Activated CD4-positive, alpha-beta memory T cell treated with anti-CD3 and anti-CD28 coated beads, Interleukin-2, amount 10 ng/mL, durations not matched to agents 7 days and 5 days (primary cell): ENCODE measurements around the gene FARP1. TPM values are rescaled to one million over a fixed set of nuclear protein-coding genes. Genes with fewer than 3 reads are reported as not detected.

Source experiments
- CTCF ChIA-PET: fragments of 350-600 bp; sonication (Branson Sonifier 250); formaldehyde crosslinking; loops from one replicate; lab custom pipeline; 2021; ENCODE audit warnings: antibody characterized with exemption, inconsistent platforms; lab: Charles Lee
- POLR2A ChIA-PET: fragments of 350-600 bp; sonication (Branson Sonifier 250); formaldehyde crosslinking; loops from one replicate; lab custom pipeline; 2021; ENCODE audit warnings: antibody characterized with exemption; lab: Charles Lee
- DNase-seq: peaks from one replicate; pipeline ENCODE4 v3.0.0-alpha.2; 2020
- H3K27ac Mint-ChIP-seq: one replicate; pipeline ENCODE4 v1.8.0; 2021; ENCODE audit warnings: mild to moderate bottlenecking, mixed read lengths
- H3K27me3 Mint-ChIP-seq: one replicate; pipeline ENCODE4 v1.8.0; 2021; ENCODE audit warnings: mixed read lengths
- H3K36me3 Mint-ChIP-seq: one replicate; pipeline ENCODE4 v1.8.0; 2021; ENCODE audit warnings: low read depth, mixed read lengths
- H3K4me1 Mint-ChIP-seq: one replicate; pipeline ENCODE4 v1.8.0; 2021; ENCODE audit warnings: mixed read lengths
- H3K4me3 Mint-ChIP-seq: one replicate; pipeline ENCODE4 v1.8.0; 2021; ENCODE audit warnings: mild to moderate bottlenecking, mixed read lengths
- H3K9me3 Mint-ChIP-seq: one replicate; pipeline ENCODE4 v1.8.0; 2021; ENCODE audit warnings: mixed read lengths
- total RNA-seq, 2 experiments: library from RNA; stranded (reverse); gene quantifications; one replicate each; pipeline ENCODE4 v1.2.3, GENCODE V29; 2021

Gene FARP1
- total RNA-seq, 2 experiments from 2014 or later: 0.50 to 0.75 TPM

DNA sequence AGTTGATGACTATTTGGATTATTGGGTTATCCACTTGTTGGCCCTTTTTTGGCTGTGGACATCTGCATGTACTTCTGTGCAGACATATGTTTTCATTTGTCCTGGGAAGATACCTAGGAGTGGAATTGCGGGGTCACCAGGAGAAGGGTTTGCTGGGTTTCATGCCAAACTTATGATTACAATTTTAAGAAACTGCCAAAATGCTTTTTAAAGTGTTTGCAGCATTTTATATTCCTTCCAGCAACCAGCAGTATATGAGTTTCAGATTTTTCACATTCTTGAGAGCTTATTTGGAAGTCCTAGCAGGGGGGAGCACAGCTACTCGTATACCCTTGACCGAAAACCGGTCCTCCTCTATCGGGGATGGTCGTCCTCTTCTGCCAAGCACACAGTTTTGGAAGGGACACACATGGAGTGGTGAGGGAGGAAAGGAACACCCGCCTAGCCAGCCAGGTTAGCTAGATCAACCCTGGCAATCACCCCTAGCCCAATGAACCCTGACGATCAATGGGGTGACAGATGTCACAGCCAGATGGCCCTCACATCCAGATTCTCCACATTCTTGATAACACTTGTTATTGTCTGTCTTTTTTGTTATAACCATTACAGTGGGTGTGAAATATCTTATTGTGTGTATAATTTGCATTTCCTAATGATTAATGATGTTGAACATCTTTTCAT lies 60.9 kb downstream of the FARP1 start:
- ChIA-PET POLR2A (no interaction called here), CTCF (no interaction called here)
- Mint-ChIP-seq H3K4me3 (no peak overlapping the region), H3K27me3 (peaks cover 6% of the 10 kb centered on the region), H3K4me1 (no peaks in the 10 kb centered on the region), H3K27ac (no peak overlapping the region), H3K36me3 (no peaks in the 10 kb centered on the region), H3K9me3 (peaks cover 3% of the 10 kb centered on the region)
- DNase-seq: no peak

DNA sequence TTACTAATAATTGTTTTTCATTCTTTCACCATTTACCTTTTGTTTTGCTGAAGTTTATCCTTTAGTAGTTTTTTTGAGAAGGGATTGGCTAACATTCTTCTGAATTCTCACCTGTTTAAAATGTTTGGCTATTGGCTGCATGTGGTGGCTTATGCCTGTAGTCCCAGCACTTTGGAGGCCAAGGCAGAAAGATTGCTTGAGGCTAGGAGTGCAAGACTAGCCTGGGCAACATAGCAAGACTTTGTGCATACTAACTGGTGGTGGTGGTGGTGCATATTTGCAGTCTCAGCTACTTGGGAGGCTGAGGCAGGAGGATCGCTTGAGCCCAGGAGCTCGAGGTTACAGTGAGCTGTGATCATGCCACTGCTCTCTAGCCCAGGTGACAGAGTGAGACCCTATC lies 61.7 kb downstream of the FARP1 start:
- peaks cover 3% of the 10 kb centered on the region for H3K9me3 Mint-ChIP-seq
- CTCF ChIA-PET: no interaction called here

DNA sequence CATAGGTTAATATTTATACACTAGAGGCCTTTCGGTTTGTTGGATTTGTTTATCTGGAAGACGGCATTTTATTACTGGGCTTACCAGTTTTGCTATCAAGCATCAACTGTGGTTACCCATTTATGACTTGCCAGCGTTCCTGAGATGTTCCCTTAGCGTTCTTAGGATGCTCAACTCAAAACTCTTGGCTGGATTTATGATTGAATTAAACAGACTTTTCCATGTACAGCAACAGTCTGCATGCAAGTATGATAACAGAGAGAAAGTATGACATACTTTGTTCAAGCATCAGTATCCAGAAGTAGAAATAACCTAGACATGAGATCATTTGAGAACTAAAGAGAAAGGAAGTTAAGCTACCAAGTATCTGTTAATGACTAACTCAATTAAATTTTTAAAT lies 64.1 kb downstream of the FARP1 start:
- CTCF ChIA-PET: no interaction called here
- peaks cover 3% of the 10 kb centered on the region for H3K9me3 Mint-ChIP-seq
- no peak overlapping the region for H3K27ac Mint-ChIP-seq
- peaks cover 5% of the 10 kb centered on the region for H3K27me3 Mint-ChIP-seq
- no peaks in the 10 kb centered on the region for H3K36me3 Mint-ChIP-seq
- no peak overlapping the region for H3K4me3 Mint-ChIP-seq
- no peaks in the 10 kb centered on the region for H3K4me1 Mint-ChIP-seq
- no peak for DNase-seq
- POLR2A ChIA-PET: no interaction called here

More for the DNA sequence above, 61.7 kb downstream of the FARP1 start:
- H3K4me1 Mint-ChIP-seq: no peaks in the 10 kb centered on the region
- H3K27me3 Mint-ChIP-seq: peaks cover 6% of the 10 kb centered on the region
- no peak overlapping the region for H3K27ac Mint-ChIP-seq
- H3K4me3 Mint-ChIP-seq: no peak overlapping the region
- DNase-seq: no peak
- no peaks in the 10 kb centered on the region for H3K36me3 Mint-ChIP-seq
- POLR2A ChIA-PET: no interaction called here

DNA sequence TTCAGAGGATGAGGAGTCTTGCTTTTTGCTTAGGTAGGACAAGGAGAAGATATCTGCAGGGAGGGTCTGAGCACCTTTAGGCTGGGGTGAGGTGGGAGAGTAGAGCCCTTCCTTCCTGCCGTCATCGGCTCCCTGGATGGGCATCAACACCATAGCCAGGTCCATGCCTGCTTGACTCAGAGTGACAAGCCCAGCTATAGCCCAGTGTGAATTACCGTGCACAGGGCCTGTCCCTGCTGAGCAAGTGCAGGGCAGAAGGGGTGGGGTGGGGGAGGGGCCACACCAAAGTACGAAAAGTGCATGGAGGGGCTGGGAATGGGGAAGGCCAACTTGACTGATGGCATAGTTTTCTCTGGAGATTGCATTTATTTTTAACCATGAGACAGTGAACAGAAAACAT lies 64.5 kb downstream of the FARP1 start:
- no peaks in the 10 kb centered on the region for H3K36me3 Mint-ChIP-seq
- H3K4me3 Mint-ChIP-seq: no peak overlapping the region
- peaks cover 3% of the 10 kb centered on the region for H3K9me3 Mint-ChIP-seq
- DNase-seq: no peak
- POLR2A ChIA-PET: no interaction called here
- CTCF ChIA-PET: no interaction called here
- peaks cover 4% of the 10 kb centered on the region for H3K27me3 Mint-ChIP-seq
- no peaks in the 10 kb centered on the region for H3K4me1 Mint-ChIP-seq
- no peak overlapping the region for H3K27ac Mint-ChIP-seq

DNA sequence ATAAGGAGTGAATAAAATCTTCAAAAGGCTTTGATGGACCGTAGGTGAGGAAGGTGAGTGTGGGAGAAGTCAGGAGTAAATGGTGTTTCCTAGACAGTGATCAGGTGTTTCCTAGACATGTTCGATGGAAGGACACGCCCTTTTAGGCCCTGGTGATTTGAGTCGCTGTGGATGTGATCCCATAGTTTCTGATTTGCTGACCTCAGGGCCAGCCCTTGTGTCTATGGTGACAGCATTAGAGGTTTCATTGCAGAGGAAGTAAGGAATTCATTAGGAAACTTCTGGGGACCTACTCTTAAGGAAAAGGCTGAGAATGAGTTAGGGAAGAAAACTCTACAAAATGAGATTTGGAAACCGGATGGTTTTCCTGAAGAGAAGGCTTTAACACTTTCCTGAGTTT lies 65.7 kb downstream of the FARP1 start:
- no peak overlapping the region for H3K4me3 Mint-ChIP-seq
- H3K36me3 Mint-ChIP-seq: no peaks in the 10 kb centered on the region
- peaks cover 3% of the 10 kb centered on the region for H3K9me3 Mint-ChIP-seq
- CTCF ChIA-PET: no interaction called here
- H3K27ac Mint-ChIP-seq: no peak overlapping the region
- H3K27me3 Mint-ChIP-seq: peaks cover 3% of the 10 kb centered on the region
- H3K4me1 Mint-ChIP-seq: no peaks in the 10 kb centered on the region
- no peak for DNase-seq
- POLR2A ChIA-PET: no interaction called here

DNA sequence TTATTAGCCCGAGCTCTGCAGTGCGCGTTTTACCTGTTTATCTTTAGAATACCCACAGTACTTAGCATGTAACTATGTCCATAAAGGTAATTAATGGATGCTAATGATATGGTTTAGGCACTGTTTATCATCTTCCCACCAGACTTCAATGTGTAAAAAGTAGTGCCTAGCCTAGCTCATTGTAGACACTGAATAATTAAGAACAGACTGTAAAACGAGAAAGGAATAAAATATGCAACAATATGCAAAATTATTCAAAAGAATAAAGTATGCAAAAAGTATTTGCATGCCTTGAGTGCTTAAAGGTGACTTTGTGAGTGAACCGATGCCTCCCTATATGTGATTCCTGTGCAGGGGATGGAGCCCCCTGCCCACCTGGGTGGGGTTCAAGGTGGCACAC lies 69.9 kb downstream of the FARP1 start:
- POLR2A ChIA-PET: no interaction called here
- no peak overlapping the region for H3K27ac Mint-ChIP-seq
- no peak overlapping the region for H3K4me3 Mint-ChIP-seq
- CTCF ChIA-PET: interaction anchor here (0.6 kb wide), 1 partner anchor 19 kb away, joined by 4 read pairs; no protein-coding TSS in a partner anchor
- no peak for DNase-seq
- H3K36me3 Mint-ChIP-seq: no peaks in the 10 kb centered on the region
- no peaks in the 10 kb centered on the region for H3K27me3 Mint-ChIP-seq
- H3K4me1 Mint-ChIP-seq: no peaks in the 10 kb centered on the region
- H3K9me3 Mint-ChIP-seq: peaks cover 3% of the 10 kb centered on the region

DNA sequence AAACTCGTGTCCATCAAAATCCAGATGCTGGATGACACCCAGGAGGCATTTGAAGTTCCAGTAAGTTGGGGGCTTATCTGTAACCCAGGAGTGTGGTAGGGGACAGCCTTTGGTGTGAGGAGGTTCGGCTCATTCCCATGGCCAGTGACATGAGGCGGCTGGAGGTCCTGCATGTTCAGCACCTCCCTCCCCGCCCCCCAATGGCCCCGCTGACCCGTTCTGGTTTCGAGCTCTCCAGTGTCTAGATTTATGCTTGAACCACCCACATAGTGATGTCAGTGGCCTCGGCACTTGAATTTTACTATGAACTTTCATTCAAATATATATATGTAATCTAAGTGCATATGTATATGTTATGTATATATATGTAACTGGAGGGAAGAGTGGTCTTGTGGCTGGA lies 70.5 kb downstream of the FARP1 start:
- no peak for DNase-seq
- ChIA-PET POLR2A (no interaction called here), CTCF (no interaction called here)
- Mint-ChIP-seq H3K4me3 (no peak overlapping the region), H3K27me3 (no peaks in the 10 kb centered on the region), H3K9me3 (peaks cover 3% of the 10 kb centered on the region), H3K36me3 (no peaks in the 10 kb centered on the region), H3K27ac (no peak overlapping the region), H3K4me1 (no peaks in the 10 kb centered on the region)

DNA sequence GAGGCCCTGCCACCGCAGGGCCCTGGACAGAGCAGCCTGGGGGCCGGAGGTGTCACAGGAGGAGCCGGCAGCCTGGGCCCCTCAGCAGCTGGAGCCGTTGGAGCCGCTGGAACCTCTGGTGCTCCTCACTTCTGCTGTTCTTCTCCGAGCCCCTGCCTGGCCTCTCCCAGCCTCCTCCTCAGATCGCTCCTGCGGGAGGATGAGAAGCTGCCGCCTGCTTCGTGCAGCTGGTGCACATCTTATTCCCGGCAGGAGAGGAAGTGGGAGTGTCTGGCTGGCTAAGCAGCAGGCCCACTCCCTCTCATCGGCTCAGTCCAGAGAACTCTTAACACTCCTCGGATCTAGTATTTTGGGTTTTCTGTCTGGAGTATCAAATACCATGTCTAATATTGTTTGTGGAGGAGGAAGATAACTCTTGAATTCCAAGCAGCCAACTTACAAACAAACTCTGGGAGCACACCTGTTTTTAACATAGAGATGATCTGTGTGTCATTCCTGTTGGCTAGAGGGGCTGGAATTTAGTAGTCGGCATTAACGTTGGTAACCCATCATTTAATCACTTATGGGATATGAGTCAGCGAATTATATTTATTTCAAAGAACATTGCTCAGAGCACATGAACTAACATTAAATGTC lies 71.2 kb downstream of the FARP1 start:
- CTCF ChIA-PET: no interaction called here
- H3K4me1 Mint-ChIP-seq: no peaks in the 10 kb centered on the region
- POLR2A ChIA-PET: no interaction called here
- no peak overlapping the region for H3K27ac Mint-ChIP-seq
- no peak for DNase-seq
- no peak overlapping the region for H3K4me3 Mint-ChIP-seq
- H3K27me3 Mint-ChIP-seq: peaks cover 1% of the 10 kb centered on the region
- no peaks in the 10 kb centered on the region for H3K9me3 Mint-ChIP-seq
- H3K36me3 Mint-ChIP-seq: no peaks in the 10 kb centered on the region

DNA sequence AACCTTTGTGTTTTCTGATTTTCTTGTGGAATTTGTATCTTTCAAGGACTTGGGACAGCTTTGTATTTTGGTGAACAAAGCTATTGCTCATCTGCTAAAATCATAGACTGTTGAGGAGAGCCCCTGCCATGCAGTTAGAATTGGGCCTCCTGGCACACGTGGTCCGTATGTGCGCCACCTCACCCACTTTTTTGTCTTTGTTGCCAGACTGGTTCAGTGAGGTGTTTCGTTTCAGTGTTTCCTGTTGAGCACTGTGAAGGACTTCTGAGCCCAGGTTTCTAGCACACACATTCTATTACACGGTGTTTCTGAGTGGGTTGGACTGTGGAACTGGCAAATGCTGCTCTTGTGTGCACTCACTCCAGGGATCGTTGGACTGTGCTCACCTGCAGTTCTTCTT lies 71.8 kb downstream of the FARP1 start:
- H3K4me1 Mint-ChIP-seq: no peaks in the 10 kb centered on the region
- no peaks in the 10 kb centered on the region for H3K9me3 Mint-ChIP-seq

DNA sequence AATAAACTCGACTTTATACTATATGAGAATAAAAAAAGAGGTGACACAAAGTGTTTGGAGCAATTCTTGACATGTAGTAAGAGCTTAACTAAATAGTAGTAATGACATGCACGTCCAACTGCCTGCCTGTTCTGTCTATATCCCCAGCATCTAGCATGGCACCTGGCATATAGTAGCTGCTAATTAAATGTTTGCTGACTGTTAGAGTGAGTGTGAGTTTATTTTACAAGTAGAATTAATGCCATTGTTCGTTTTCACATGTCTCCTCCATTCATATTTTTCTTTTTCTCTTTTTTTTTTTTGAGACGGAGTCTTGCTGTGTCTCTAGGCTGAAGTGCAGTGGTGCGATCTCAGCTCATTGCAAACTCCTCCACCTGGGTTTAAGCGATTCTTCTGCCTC lies 72.6 kb downstream of the FARP1 start:
- no peaks in the 10 kb centered on the region for H3K9me3 Mint-ChIP-seq
- H3K4me3 Mint-ChIP-seq: no peak overlapping the region
- no peak overlapping the region for H3K27ac Mint-ChIP-seq
- CTCF ChIA-PET: no interaction called here
- H3K36me3 Mint-ChIP-seq: no peaks in the 10 kb centered on the region
- peaks cover 1% of the 10 kb centered on the region for H3K27me3 Mint-ChIP-seq
- DNase-seq: no peak
- H3K4me1 Mint-ChIP-seq: no peaks in the 10 kb centered on the region
- POLR2A ChIA-PET: no interaction called here

More for the DNA sequence above, 71.8 kb downstream of the FARP1 start:
- Mint-ChIP-seq H3K4me3 (no peak overlapping the region), H3K27ac (no peak overlapping the region), H3K36me3 (no peaks in the 10 kb centered on the region), H3K27me3 (peaks cover 1% of the 10 kb centered on the region)
- CTCF ChIA-PET: no interaction called here
- POLR2A ChIA-PET: no interaction called here
- DNase-seq: no peak

DNA sequence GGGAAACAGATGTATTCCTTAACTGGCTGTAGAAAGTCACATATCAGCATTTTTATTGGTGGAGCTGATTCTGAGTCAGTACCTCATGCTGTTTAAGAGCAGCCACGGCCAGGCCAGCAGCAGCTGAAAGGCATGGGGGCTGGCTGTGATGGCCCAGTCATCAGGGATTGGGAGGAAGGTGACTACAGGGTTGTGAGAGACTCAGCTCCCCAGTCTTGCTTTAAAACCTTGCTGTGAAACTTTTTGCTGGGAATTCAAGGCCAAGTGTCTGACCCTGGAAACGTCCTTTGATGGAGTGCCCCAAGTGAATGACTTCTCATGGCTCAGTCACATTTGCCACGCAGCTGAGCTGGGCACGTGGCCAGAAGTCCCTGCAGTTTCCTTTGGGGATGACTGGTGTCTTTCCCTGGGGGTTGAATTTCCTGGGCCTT lies 73.3 kb downstream of the FARP1 start:
- H3K27me3 Mint-ChIP-seq: peaks cover 1% of the 10 kb centered on the region
- no peak overlapping the region for H3K27ac Mint-ChIP-seq
- POLR2A ChIA-PET: no interaction called here
- DNase-seq: no peak
- H3K9me3 Mint-ChIP-seq: no peaks in the 10 kb centered on the region
- CTCF ChIA-PET: no interaction called here
- H3K36me3 Mint-ChIP-seq: no peaks in the 10 kb centered on the region
- H3K4me3 Mint-ChIP-seq: no peak overlapping the region
- no peaks in the 10 kb centered on the region for H3K4me1 Mint-ChIP-seq

DNA sequence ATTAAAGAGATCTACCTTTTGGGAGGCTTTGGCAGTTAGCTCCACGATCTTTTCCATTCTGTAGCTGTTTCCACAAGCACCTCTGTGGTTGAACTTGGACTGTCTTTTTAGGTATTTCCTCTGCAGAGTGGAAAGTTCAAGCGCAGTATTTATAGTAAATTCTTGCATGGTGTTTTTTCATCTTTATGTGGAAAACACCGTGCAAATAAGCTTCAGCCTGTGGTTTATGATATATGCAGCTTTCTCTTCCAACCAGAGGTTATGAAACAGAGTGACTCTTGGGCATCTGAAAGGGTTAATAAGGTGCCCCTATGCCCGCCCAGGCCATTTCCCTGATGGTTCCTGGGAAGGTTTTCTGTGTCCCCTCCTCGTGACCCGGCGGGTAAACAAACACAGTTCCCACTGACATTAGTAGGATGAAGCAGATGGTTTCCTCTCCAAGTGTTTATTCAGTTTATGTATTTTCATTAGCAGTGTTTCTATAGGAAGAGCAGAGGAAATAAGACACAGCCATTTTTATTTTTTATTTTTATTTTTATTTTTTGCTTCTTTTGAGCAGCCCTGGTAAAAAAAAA lies 73.9 kb downstream of the FARP1 start:
- ChIA-PET CTCF (no interaction called here), POLR2A (no interaction called here)
- Mint-ChIP-seq H3K4me3 (no peak overlapping the region), H3K4me1 (no peaks in the 10 kb centered on the region), H3K27ac (no peak overlapping the region), H3K27me3 (peaks cover 1% of the 10 kb centered on the region), H3K9me3 (no peaks in the 10 kb centered on the region), H3K36me3 (no peaks in the 10 kb centered on the region)
- no peak for DNase-seq

DNA sequence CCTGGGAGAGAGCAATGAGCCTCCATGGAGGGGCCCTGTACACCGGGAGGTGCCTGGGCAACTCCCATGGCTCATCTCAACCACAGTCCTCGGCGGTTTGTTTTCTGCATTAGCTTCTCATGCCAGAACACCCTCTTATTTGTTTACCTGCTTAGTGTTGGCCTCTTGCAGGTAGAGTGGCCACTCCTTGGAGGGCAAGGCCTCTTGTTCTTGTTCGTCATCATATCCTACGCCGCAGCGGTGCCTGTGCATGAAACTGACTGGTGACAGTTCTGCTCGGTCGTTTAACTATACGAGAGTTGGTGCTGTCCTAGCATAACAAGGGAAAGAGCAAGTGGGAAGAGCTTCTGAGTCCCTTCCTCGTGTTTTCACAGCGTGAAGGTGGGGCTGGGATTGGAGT lies 74.7 kb downstream of the FARP1 start:
- no peak for DNase-seq
- CTCF ChIA-PET: no interaction called here
- Mint-ChIP-seq H3K27ac (no peak overlapping the region), H3K4me1 (no peaks in the 10 kb centered on the region), H3K4me3 (no peak overlapping the region), H3K9me3 (no peaks in the 10 kb centered on the region), H3K36me3 (no peaks in the 10 kb centered on the region), H3K27me3 (peaks cover 1% of the 10 kb centered on the region)
- POLR2A ChIA-PET: no interaction called here

DNA sequence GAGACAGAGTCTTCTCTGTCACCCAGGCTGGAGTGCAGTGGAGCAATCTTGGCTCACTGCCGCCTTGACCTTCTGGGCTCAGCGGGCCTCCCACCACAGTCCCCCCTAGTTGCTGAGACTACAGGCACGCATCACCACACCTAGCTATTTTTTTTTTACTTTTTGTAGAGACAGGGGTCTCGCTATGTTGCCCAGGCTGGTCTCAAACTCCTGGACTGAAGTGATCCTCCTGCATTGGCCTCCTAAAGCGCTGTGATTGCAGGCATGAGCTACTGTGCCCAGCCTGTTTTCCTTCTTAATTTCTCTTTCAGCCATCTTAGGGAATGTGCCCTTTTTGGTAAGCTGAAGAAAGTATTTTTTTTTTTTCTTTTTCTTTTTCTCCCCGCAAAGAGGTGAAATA lies 76.8 kb downstream of the FARP1 start:
- Mint-ChIP-seq H3K4me1 (no peaks in the 10 kb centered on the region), H3K27me3 (peaks cover 1% of the 10 kb centered on the region), H3K4me3 (no peak overlapping the region), H3K36me3 (no peaks in the 10 kb centered on the region), H3K27ac (no peak overlapping the region), H3K9me3 (no peaks in the 10 kb centered on the region)
- DNase-seq: no peak
- ChIA-PET POLR2A (no interaction called here), CTCF (no interaction called here)
